Measurements from ENCODE around the gene CDH2. TPM values are rescaled to one million over a fixed set of nuclear protein-coding genes. Genes with fewer than 3 reads are reported as not detected.

The CDH2 gene
- total and polyA plus RNA-seq, 2 donors (not counting 1 experiment from before 2014, with no cell fraction given): 2.0 to 15.3 TPM

GRCh38 chr18:28009589-28009988 lies 167.3 kb downstream of the CDH2 start:
- H3K4me2 ChIP-seq (ENCODE audit: extremely low read depth, insufficient read depth, low read length): no peak overlapping the region
- no peak overlapping the region for H2AFZ ChIP-seq (ENCODE audit: low read length)
- no peaks in the 10 kb centered on the region for H4K20me1 ChIP-seq (ENCODE audit: control insufficient read depth, extremely low read depth, insufficient read depth, low read length)
- TF ChIP-seq EZH2 (IDR thresholded peaks at IDR 0.05; ENCODE audit: low read length, missing control alignments) (no peak), CTCF (conservative IDR thresholded peaks at IDR 0.05 in 1 of 2, IDR thresholded peaks at IDR 0.05 in 1 of 2; ENCODE audit: low read depth in 1 of 2, low read length in 2 of 2) (no peak)
- no peaks in the 10 kb centered on the region for H3K9me3 ChIP-seq (ENCODE audit: control insufficient read depth, insufficient read depth, low read depth, low read length)
- no peaks in the 10 kb centered on the region for H3K36me3 ChIP-seq (ENCODE audit: control insufficient read depth, insufficient read depth, low read length)
- no peak overlapping the region for H3K4me3 ChIP-seq (replicated peaks in 1 of 4; ENCODE audit: control extremely low read depth in 1 of 4, insufficient read depth in 1 of 4, low read depth in 3 of 4, low read length in 4 of 4)
- no peaks in the 10 kb centered on the region for H3K27me3 ChIP-seq (ENCODE audit: control insufficient read depth, insufficient read depth, low read length)
- no peak overlapping the region for H3K27ac ChIP-seq (ENCODE audit: insufficient read depth, low read length)
- H3K4me1 ChIP-seq (ENCODE audit: control insufficient read depth, extremely low read depth, insufficient read depth, low read length): no peaks in the 10 kb centered on the region
- H3K9ac ChIP-seq (ENCODE audit: insufficient read depth, low read length): no peak overlapping the region
- DNase-seq (ENCODE audit: low read depth in 2 of 2): no peak
- H3K79me2 ChIP-seq (ENCODE audit: control insufficient read depth, insufficient read depth, low read length): no peaks in the 10 kb centered on the region

GRCh38 chr18:28007841-28008240 lies 169.1 kb downstream of the CDH2 start:
- Histone ChIP-seq H3K9me3 (ENCODE audit: control insufficient read depth, insufficient read depth, low read depth, low read length) (no peaks in the 10 kb centered on the region), H2AFZ (ENCODE audit: low read length) (no peak overlapping the region), H3K9ac (ENCODE audit: insufficient read depth, low read length) (no peak overlapping the region), H3K27me3 (ENCODE audit: control insufficient read depth, insufficient read depth, low read length) (no peaks in the 10 kb centered on the region), H4K20me1 (ENCODE audit: control insufficient read depth, extremely low read depth, insufficient read depth, low read length) (no peaks in the 10 kb centered on the region), H3K4me3 (replicated peaks in 1 of 4; ENCODE audit: control extremely low read depth in 1 of 4, insufficient read depth in 1 of 4, low read depth in 3 of 4, low read length in 4 of 4) (no peak overlapping the region), H3K36me3 (ENCODE audit: control insufficient read depth, insufficient read depth, low read length) (no peaks in the 10 kb centered on the region), H3K27ac (ENCODE audit: insufficient read depth, low read length) (no peak overlapping the region), H3K4me2 (ENCODE audit: extremely low read depth, insufficient read depth, low read length) (no peak overlapping the region), H3K79me2 (ENCODE audit: control insufficient read depth, insufficient read depth, low read length) (no peaks in the 10 kb centered on the region), H3K4me1 (ENCODE audit: control insufficient read depth, extremely low read depth, insufficient read depth, low read length) (no peaks in the 10 kb centered on the region)
- TF ChIP-seq EZH2 (IDR thresholded peaks at IDR 0.05; ENCODE audit: low read length, missing control alignments) (no peak), CTCF (conservative IDR thresholded peaks at IDR 0.05 in 1 of 2, IDR thresholded peaks at IDR 0.05 in 1 of 2; ENCODE audit: low read depth in 1 of 2, low read length in 2 of 2) (no peak)
- DNase-seq (ENCODE audit: low read depth in 2 of 2): peak in 1 of 2 donors; percentile 67

- no peak overlapping the region for H3K4me3 ChIP-seq (replicated peaks in 1 of 4; ENCODE audit: control extremely low read depth in 1 of 4, insufficient read depth in 1 of 4, low read depth in 3 of 4, low read length in 4 of 4)
- H3K9ac ChIP-seq (ENCODE audit: insufficient read depth, low read length): no peak overlapping the region
- no peaks in the 10 kb centered on the region for H4K20me1 ChIP-seq (ENCODE audit: control insufficient read depth, extremely low read depth, insufficient read depth, low read length)
- no peaks in the 10 kb centered on the region for H3K9me3 ChIP-seq (ENCODE audit: control insufficient read depth, insufficient read depth, low read depth, low read length)
- TF ChIP-seq EZH2 (IDR thresholded peaks at IDR 0.05; ENCODE audit: low read length, missing control alignments) (no peak), CTCF (conservative IDR thresholded peaks at IDR 0.05 in 1 of 2, IDR thresholded peaks at IDR 0.05 in 1 of 2; ENCODE audit: low read depth in 1 of 2, low read length in 2 of 2) (no peak)
- no peaks in the 10 kb centered on the region for H3K79me2 ChIP-seq (ENCODE audit: control insufficient read depth, insufficient read depth, low read length)
- H3K27me3 ChIP-seq (ENCODE audit: control insufficient read depth, insufficient read depth, low read length): no peaks in the 10 kb centered on the region
- H3K4me1 ChIP-seq (ENCODE audit: control insufficient read depth, extremely low read depth, insufficient read depth, low read length): no peaks in the 10 kb centered on the region
- no peak for DNase-seq (ENCODE audit: low read depth in 2 of 2)
- no peaks in the 10 kb centered on the region for H3K36me3 ChIP-seq (ENCODE audit: control insufficient read depth, insufficient read depth, low read length)
- no peak overlapping the region for H2AFZ ChIP-seq (ENCODE audit: low read length)
- no peak overlapping the region for H3K27ac ChIP-seq (ENCODE audit: insufficient read depth, low read length)
- H3K4me2 ChIP-seq (ENCODE audit: extremely low read depth, insufficient read depth, low read length): no peak overlapping the region
Observed at GRCh38 chr18:28005164-28005563, 171.8 kb downstream of the CDH2 start.
